CD4-positive, CD25-positive, alpha-beta regulatory T cell (primary cell): ENCODE data around the gene CDX2. TPM values are rescaled to one million over a fixed set of nuclear protein-coding genes. Genes with fewer than 3 reads are reported as not detected.
A peak's percentile ranks its signal among the peaks of the same experiment; 100 is the strongest.

Source experiments
- ATAC-seq, 2 donors: fragments of 150-1000 bp; cut with Tn5 transposase; one replicate each; pipeline ENCODE4 v1.10.0; 2021; ENCODE audit warnings: low read depth in 2 of 2, moderate number of reproducible peaks in 2 of 2, moderate library complexity in 1 of 2
- DNase-seq, 3 donors: peaks; one replicate each; pipeline versions ENCODE4 v3.0.0 to v3.0.0-alpha.2; 2012 to 2022; ENCODE audit warnings: mixed read lengths in 1 of 3
- H3K27ac ChIP-seq: one replicate; pipeline ENCODE4 v1.7.0; 2013; ENCODE audit warnings: mild to moderate bottlenecking, low read length; ENCODE audit not compliant: insufficient read depth, poor library complexity, severe bottlenecking
- H3K27me3 ChIP-seq: one replicate; pipeline ENCODE4 v1.7.0; 2013; ENCODE audit warnings: low read length; ENCODE audit not compliant: control insufficient read depth, insufficient read depth
- H3K36me3 ChIP-seq: one replicate; pipeline ENCODE4 v1.7.0; 2013; ENCODE audit warnings: mild to moderate bottlenecking, low read length, moderate library complexity; ENCODE audit not compliant: control insufficient read depth, insufficient read depth
- H3K4me1 ChIP-seq: 2 replicates; pipeline ENCODE4 v1.7.0; 2013; ENCODE audit warnings: mild to moderate bottlenecking, low read length; ENCODE audit not compliant: insufficient read depth, control insufficient read depth, poor library complexity, severe bottlenecking
- H3K4me3 ChIP-seq: one replicate; pipeline ENCODE4 v1.7.0; 2013; ENCODE audit warnings: low read depth, mild to moderate bottlenecking, low read length, moderate library complexity
- H3K9me3 ChIP-seq, 2 experiments: 1 replicate in 1 of 2; 2 replicates in 1 of 2; pipeline ENCODE4 v1.7.0; 2013; ENCODE audit warnings: low read length in 2 of 2, mild to moderate bottlenecking in 1 of 2, moderate library complexity in 1 of 2; ENCODE audit not compliant: control insufficient read depth in 2 of 2
- H3K27ac Mint-ChIP-seq, 3 donors: one replicate each; pipeline ENCODE4 v1.8.0; 2020 to 2022; ENCODE audit warnings: mild to moderate bottlenecking in 3 of 3, mixed read lengths in 3 of 3, moderate library complexity in 2 of 3
- H3K27me3 Mint-ChIP-seq: one replicate; pipeline ENCODE4 v1.8.0; 2022; ENCODE audit warnings: mild to moderate bottlenecking, mixed read lengths
- H3K36me3 Mint-ChIP-seq: one replicate; pipeline ENCODE4 v1.8.0; 2020; ENCODE audit warnings: mixed read lengths
- H3K4me1 Mint-ChIP-seq, 4 donors: one replicate each; pipeline ENCODE4 v1.8.0; 2020 to 2022; ENCODE audit warnings: mixed read lengths in 4 of 4, mild to moderate bottlenecking in 1 of 4
- H3K4me3 Mint-ChIP-seq, 4 donors: one replicate each; pipeline ENCODE4 v1.8.0; 2020 to 2022; ENCODE audit warnings: mild to moderate bottlenecking in 4 of 4, mixed read lengths in 4 of 4, moderate library complexity in 3 of 4
- H3K9me3 Mint-ChIP-seq, 7 donors: one replicate each; pipeline ENCODE4 v1.8.0; 2020 to 2022; ENCODE audit warnings: mixed read lengths in 7 of 7, mild to moderate bottlenecking in 3 of 7, moderate library complexity in 2 of 7
- polyA plus RNA-seq, 4 donors: library from polyadenylated mRNA; unstranded; fragments of 300-500 nt; fragmentation: Illumina TruSeq; gene quantifications; one replicate each; pipeline ENCODE4 v1.2.3, GENCODE V29; 2021
- total RNA-seq: library from RNA; stranded (reverse); gene quantifications from one replicate; pipeline ENCODE4 v1.2.3, GENCODE V29; 2022

Gene CDX2
- total and polyA plus RNA-seq, 5 donors from 2014 or later, result not detected

GRCh38 chr13:27962128-27962841 lies 6.8 kb downstream of the CDX2 start:
- DNase-seq (no peak), ATAC-seq (no peak)
- Histone ChIP-seq H3K4me3 (no peak overlapping the region), H3K27me3 (peaks cover 24% of the 10 kb centered on the region), H3K27ac (no peak overlapping the region), H3K9me3 (no peaks in the 10 kb centered on the region), H3K36me3 (no peaks in the 10 kb centered on the region), H3K4me1 (peaks cover 11% of the 10 kb centered on the region)
- H3K27ac Mint-ChIP-seq, result no peak overlapping the region
- peaks cover 1 to 17% (median 9%) of the 10 kb centered on the region in 4 donors for H3K4me1 Mint-ChIP-seq
- H3K4me3 Mint-ChIP-seq, result no peak overlapping the region
- H3K27me3 Mint-ChIP-seq, result peaks cover 89% of the 10 kb centered on the region
- H3K9me3 Mint-ChIP-seq, result peaks cover 0 to 3% (median 0%) of the 10 kb centered on the region in 7 donors
- H3K36me3 Mint-ChIP-seq, result no peaks in the 10 kb centered on the region

GRCh38 chr13:27961227-27962085 lies 7.7 kb downstream of the CDX2 start:
- Histone ChIP-seq H3K36me3 (no peaks in the 10 kb centered on the region), H3K27ac (no peak overlapping the region), H3K4me1 (peaks cover 11% of the 10 kb centered on the region), H3K4me3 (no peak overlapping the region), H3K27me3 (peaks cover 31% of the 10 kb centered on the region), H3K9me3 (no peaks in the 10 kb centered on the region)
- peak overlapping the region in 1 of 4 donors; percentile 30 for H3K4me3 Mint-ChIP-seq
- no peaks in the 10 kb centered on the region for H3K36me3 Mint-ChIP-seq
- H3K27ac Mint-ChIP-seq, result no peak overlapping the region
- ATAC-seq (no peak), DNase-seq (no peak)
- peaks cover 89% of the 10 kb centered on the region for H3K27me3 Mint-ChIP-seq
- H3K4me1 Mint-ChIP-seq, result peaks cover 0 to 14% (median 11%) of the 10 kb centered on the region in 4 donors
- H3K9me3 Mint-ChIP-seq, result peaks cover 0 to 3% (median 0%) of the 10 kb centered on the region in 7 donors

- Mint-ChIP-seq H3K36me3 (no peaks in the 10 kb centered on the region), H3K27ac (no peak overlapping the region), H3K4me1 (peaks cover 0 to 15% (median 10%) of the 10 kb centered on the region in 4 donors), H3K27me3 (peaks cover 89% of the 10 kb centered on the region), H3K9me3 (peaks cover 0 to 3% (median 0%) of the 10 kb centered on the region in 7 donors), H3K4me3 (peak overlapping the region in 2 of 4 donors; percentile 13 to 36)
- peaks cover 33% of the 10 kb centered on the region for H3K27me3 ChIP-seq
- no peak overlapping the region for H3K4me3 ChIP-seq
- H3K4me1 ChIP-seq, result peaks cover 11% of the 10 kb centered on the region
- no peaks in the 10 kb centered on the region for H3K9me3 ChIP-seq
- no peaks in the 10 kb centered on the region for H3K36me3 ChIP-seq
- ATAC-seq (no peak), DNase-seq (no peak)
- H3K27ac ChIP-seq, result no peak overlapping the region
Observed at GRCh38 chr13:27960362-27961226, 8.5 kb downstream of the CDX2 start.

GRCh38 chr13:27959976-27960361 lies 9.1 kb downstream of the CDX2 start:
- DNase-seq (no peak), ATAC-seq (no peak)
- Mint-ChIP-seq H3K4me3 (no peak overlapping the region), H3K27ac (no peak overlapping the region), H3K4me1 (peaks cover 0 to 21% (median 11%) of the 10 kb centered on the region in 4 donors), H3K9me3 (peaks cover 0 to 2% (median 0%) of the 10 kb centered on the region in 7 donors), H3K36me3 (no peaks in the 10 kb centered on the region), H3K27me3 (peaks cover 89% of the 10 kb centered on the region)
- Histone ChIP-seq H3K27ac (no peak overlapping the region), H3K27me3 (peaks cover 30% of the 10 kb centered on the region), H3K36me3 (no peaks in the 10 kb centered on the region), H3K4me1 (peaks cover 11% of the 10 kb centered on the region), H3K4me3 (no peak overlapping the region), H3K9me3 (no peaks in the 10 kb centered on the region)

GRCh38 chr13:27956576-27957300 lies 12.4 kb downstream of the CDX2 start:
- Histone ChIP-seq H3K27ac (no peak overlapping the region), H3K9me3 (no peaks in the 10 kb centered on the region), H3K36me3 (no peaks in the 10 kb centered on the region), H3K4me1 (peaks cover 23% of the 10 kb centered on the region), H3K4me3 (no peak overlapping the region), H3K27me3 (peaks cover 32% of the 10 kb centered on the region)
- Mint-ChIP-seq H3K4me1 (peaks cover 3 to 22% (median 14%) of the 10 kb centered on the region in 4 donors), H3K9me3 (peaks cover 0 to 7% (median 0%) of the 10 kb centered on the region in 7 donors), H3K27me3 (peaks cover 80% of the 10 kb centered on the region), H3K4me3 (no peak overlapping the region), H3K36me3 (no peaks in the 10 kb centered on the region), H3K27ac (no peak overlapping the region)
- ATAC-seq (no peak), DNase-seq (no peak)

GRCh38 chr13:27955014-27955591 lies 14.0 kb downstream of the CDX2 start:
- Mint-ChIP-seq H3K4me1 (peaks cover 3 to 18% (median 13%) of the 10 kb centered on the region in 4 donors), H3K27ac (peak overlapping the region in 1 of 3 donors; percentile 9), H3K36me3 (no peaks in the 10 kb centered on the region), H3K27me3 (peaks cover 76% of the 10 kb centered on the region), H3K4me3 (no peak overlapping the region), H3K9me3 (peaks cover 0 to 6% (median under 1%) of the 10 kb centered on the region in 7 donors)
- no peak overlapping the region for H3K27ac ChIP-seq
- no peak for ATAC-seq
- no peak overlapping the region for H3K4me3 ChIP-seq
- H3K9me3 ChIP-seq, result no peaks in the 10 kb centered on the region
- H3K36me3 ChIP-seq, result no peaks in the 10 kb centered on the region
- DNase-seq, result no peak
- peaks cover 32% of the 10 kb centered on the region for H3K27me3 ChIP-seq
- peaks cover 14% of the 10 kb centered on the region for H3K4me1 ChIP-seq
